ENCODE results near the gene TMEM236.

- TF ChIP-seq EP300 (IDR thresholded peaks at IDR 0.05; ENCODE audit: borderline replicate concordance in 1 of 2, low read depth in 1 of 2, low read length in 1 of 2) (no peak), JUND (IDR thresholded peaks at IDR 0.05) (no peak), POLR2AphosphoS5 (IDR thresholded peaks at IDR 0.05; ENCODE audit: low read depth, low read length) (no peak), MEF2A (IDR thresholded peaks at IDR 0.05; ENCODE audit: borderline replicate concordance, low read depth) (no peak), FOXM1 (IDR thresholded peaks at IDR 0.05; ENCODE audit: low read depth) (no peak), USF2 (IDR thresholded peaks at IDR 0.05; ENCODE audit: borderline replicate concordance, low read depth, low read length) (no peak), SMC3 (IDR thresholded peaks at IDR 0.05; ENCODE audit: low read depth, low read length) (no peak), RAD21 (IDR thresholded peaks at IDR 0.05; ENCODE audit: low read length) (no peak), MXI1 (IDR thresholded peaks at IDR 0.05; ENCODE audit: low read depth, low read length) (no peak), SIN3A (IDR thresholded peaks at IDR 0.05; ENCODE audit: borderline replicate concordance, low read depth, low read length) (no peak)
- TF ChIP-seq, protein P1, sequence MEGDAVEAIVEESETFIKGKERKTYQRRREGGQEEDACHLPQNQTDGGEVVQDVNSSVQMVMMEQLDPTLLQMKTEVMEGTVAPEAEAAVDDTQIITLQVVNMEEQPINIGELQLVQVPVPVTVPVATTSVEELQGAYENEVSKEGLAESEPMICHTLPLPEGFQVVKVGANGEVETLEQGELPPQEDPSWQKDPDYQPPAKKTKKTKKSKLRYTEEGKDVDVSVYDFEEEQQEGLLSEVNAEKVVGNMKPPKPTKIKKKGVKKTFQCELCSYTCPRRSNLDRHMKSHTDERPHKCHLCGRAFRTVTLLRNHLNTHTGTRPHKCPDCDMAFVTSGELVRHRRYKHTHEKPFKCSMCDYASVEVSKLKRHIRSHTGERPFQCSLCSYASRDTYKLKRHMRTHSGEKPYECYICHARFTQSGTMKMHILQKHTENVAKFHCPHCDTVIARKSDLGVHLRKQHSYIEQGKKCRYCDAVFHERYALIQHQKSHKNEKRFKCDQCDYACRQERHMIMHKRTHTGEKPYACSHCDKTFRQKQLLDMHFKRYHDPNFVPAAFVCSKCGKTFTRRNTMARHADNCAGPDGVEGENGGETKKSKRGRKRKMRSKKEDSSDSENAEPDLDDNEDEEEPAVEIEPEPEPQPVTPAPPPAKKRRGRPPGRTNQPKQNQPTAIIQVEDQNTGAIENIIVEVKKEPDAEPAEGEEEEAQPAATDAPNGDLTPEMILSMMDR (IDR thresholded peaks at IDR 0.05): no peak
- TF ChIP-seq, protein P2, sequence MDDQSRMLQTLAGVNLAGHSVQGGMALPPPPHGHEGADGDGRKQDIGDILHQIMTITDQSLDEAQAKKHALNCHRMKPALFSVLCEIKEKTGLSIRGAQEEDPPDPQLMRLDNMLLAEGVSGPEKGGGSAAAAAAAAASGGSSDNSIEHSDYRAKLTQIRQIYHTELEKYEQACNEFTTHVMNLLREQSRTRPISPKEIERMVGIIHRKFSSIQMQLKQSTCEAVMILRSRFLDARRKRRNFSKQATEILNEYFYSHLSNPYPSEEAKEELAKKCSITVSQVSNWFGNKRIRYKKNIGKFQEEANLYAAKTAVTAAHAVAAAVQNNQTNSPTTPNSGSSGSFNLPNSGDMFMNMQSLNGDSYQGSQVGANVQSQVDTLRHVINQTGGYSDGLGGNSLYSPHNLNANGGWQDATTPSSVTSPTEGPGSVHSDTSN (IDR thresholded peaks at IDR 0.05): no peak
Observed at GRCh38 chr10:17729630-17730029, 22.4 kb upstream of the TMEM236 start.

All from SK-N-SH (cell line).